ENCODE data around the gene ATP6V0E1. TPM values are rescaled to one million over a fixed set of nuclear protein-coding genes. Genes with fewer than 3 reads are reported as not detected.

ATP6V0E1 gene
- total RNA-seq, 1 donor from 2014 or later = 121 TPM

DNA sequence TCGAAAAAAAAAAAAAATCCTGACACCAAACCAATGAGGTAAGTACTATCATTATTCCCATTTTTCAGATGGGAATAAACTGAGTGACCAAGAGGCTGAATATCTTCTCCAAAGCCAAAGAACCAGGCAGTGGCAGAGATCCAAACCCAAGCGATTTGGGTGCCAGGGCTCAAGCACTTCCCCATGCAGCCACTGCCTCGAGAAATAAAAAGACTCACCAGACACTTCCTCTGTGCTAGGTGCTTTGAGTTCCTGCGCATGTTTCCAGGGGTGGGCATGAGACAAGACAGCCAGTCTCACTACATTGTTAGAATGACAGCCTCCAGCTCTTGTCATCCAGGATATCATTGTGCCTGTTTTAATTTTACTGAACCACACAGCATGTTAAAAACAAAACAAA lies 26.6 kb upstream of the ATP6V0E1 start:
- ATAC-seq = no peak

DNA sequence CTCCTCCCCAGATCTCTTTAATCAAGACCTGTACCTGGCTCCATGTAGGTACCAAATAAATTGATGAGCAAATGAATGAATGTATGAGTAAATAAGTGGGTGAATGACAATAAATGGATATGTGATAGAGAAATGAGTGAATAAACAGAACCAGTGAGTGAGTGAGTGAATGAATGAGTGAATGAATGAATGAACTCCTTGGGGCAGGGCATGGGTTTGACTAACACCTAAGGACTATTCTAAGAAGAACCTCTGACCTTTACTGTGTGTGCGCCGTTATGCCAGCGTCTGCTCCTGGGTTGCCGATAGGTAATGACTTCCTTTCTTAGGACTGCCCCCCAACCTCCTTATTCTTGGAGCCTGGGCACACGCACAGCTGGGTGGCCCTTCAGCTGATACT lies 26.1 kb upstream of the ATP6V0E1 start:
- ATAC-seq = no peak

- peak; percentile 85 for ATAC-seq
Observed at GRCh38 chr5:172958331-172959046, 25.1 kb upstream of the ATP6V0E1 start.

DNA sequence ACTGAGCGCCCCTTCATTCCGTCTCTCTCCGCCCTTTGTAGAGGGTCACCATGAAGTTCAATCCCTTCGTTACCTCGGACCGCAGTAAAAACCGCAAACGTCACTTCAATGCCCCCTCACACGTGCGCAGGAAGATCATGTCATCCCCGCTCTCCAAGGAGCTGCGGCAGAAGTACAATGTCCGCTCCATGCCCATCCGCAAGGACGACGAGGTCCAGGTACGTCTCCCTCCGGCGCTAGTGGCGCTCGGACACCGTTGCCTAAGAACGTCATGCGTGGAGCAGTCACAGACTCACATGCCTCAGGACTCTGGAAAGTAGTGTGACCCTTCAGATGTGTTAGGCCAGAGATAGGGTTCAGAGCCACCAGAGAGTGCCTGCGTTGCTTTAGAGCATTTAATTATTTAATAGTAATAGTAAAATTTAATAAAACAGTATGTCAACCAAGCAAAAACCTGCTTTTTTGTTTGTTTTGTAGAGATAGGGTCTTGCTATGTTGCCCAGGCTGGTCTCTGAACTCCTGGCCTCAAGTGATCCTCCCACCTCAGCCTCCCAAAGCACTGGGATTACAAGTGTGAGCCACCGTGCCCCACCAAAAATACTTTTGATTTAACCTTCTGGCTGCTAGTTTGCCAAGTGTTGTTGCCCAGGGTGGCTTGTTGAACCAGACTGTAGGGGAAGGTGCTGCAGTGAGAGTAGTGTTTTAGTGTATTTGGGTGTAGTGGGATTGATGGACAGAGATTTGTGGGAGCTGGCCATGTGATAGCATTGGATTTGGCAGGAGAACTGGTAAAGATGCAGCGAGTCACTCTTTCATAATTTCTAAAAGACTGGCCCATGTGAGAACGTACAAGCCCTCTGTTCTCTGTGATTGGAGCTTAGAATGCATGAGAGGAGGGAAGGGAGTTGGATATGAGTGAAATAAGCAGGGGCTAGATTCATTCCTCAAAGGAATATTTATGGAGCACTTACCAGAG lies 23.5 kb upstream of the ATP6V0E1 start:
- ATAC-seq = peak; percentile 2

DNA sequence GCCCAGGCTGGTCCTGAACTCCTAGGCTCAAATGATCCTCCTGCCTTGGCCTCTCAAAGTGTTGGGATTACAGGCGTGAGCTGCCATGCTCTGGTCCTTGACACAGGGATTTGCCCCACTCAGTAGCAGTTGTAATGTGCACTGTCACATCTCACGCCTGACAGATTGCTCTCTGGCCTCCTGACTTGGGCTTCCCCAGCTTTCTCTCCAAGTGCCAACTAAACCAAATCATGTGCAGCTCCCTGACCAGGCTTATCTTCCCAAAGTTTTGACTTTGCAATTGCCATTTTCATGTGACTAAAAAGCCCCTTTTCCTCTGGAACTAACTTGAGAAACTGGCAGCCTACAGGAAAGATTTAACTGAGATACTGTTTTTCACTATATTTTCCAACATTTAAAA lies 13.7 kb upstream of the ATP6V0E1 start:
- ATAC-seq = no peak

DNA sequence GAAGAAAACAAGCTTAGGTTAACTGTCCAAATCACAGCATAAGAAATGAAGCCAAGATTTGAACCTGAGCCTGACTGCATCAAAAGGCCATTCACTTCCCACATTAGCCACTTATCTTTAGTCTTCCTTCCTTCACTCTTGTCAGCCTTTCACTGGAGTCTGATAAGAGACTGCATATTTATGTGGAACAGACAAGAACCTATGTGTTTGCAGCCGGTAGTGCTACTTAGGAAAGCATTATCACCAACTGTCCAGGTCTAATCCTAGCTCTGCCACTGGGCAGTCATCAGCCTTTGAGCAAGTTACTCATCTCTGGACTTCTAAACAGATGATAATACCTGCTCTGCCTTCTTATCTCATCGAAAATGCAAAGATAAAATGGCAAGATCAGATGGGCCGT lies 12.1 kb upstream of the ATP6V0E1 start:
- no peak for ATAC-seq

- no peak for ATAC-seq
Observed at GRCh38 chr5:172972552-172972951, 11.0 kb upstream of the ATP6V0E1 start.

DNA sequence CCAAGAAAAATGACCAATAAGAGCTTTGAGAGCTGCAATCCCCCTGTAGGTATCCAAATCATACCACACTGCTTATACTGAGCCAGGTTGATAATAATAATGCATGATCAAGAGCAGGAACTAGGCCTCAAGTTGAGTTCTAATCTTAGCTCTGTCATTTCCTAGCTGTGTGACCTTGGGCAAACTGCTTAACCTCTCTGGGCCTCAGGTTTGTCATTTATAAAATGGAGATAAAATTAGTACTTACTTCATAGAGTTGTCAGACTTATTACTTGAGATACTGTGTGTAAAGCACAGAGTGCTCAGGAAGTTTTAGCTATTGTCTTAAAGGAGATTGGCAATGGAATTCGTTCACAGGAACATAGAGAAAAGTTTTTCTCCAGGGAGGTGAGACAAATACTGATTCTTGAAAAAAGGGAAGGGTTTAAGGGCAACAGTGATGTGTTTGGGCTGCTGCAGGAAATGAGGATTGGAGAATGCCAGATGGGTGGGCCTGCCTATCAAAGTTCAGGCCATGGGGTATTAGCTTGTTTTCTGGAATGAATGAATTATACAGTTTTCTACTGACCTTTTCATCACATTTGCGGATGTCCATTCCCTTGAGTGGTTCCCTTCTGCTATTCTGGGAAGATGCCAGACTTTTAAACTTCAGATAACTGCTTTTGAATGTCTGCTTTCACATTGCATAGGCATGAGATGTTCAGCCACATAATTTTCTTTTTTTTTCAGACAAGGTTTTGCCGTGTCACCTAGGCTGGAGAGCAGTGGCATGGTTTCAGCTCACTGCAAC lies 10.2 kb upstream of the ATP6V0E1 start:
- no peak for ATAC-seq

DNA sequence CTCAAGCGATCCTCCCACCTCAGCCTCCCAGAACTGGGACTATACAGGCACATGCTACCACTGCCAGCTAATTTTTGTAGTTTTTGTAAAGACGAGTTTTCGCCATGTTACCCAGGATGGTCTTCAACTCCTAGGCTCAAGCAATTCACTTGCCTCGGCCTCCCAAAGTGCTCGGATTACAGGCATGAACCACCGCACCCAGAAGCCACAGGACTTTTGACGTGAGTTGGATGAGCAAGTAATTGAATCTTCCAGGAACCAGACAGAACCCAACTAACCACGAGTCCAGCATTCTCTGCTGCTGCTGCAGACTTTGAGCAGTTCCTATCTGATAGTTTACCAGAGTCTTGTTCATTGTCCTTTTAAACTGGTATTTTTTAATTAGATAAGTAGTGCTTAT lies 9.6 kb upstream of the ATP6V0E1 start:
- no peak for ATAC-seq

GRCh38 chr5:172975289-172975688 lies 8.3 kb upstream of the ATP6V0E1 start:
- no peak for ATAC-seq

DNA sequence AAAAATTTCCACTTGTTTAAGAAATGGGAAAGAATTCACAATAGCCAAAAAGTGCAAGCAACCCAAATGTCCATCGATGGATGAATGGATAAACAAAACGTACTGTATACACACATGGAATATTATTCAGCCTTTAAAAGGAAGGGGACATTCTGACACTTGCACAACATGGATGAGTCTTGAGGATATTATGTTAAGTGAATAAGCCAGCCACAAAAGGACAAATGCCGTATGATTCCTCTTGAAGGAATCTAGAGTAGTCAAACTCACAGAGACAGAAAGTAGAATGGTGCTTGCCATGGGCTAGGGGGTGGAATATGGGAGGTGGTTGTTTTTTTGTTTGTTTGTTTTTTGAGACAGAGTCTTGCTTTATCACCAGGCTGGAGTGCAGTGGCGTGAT lies 3.8 kb upstream of the ATP6V0E1 start:
- no peak for ATAC-seq

DNA sequence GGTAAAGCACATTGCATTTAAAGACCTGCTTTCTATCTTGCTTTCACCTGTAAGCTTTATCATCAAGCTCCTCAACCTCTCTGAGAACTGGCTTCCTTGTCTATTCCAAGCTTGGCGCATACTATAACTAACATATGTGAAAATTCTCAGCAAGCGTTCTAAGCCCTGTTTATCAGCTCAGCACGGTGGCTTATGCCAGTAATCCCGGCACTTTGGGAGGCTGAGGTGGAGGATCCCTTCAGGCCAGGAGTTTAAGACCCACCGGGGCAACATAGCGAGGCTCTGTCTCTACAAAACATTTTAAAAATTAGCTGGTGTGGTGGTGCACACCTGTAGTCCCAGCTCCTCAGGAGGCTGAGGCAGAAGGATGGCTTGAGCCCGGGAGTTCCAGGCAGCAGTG lies 1.6 kb upstream of the ATP6V0E1 start:
- ATAC-seq = no peak

DNA sequence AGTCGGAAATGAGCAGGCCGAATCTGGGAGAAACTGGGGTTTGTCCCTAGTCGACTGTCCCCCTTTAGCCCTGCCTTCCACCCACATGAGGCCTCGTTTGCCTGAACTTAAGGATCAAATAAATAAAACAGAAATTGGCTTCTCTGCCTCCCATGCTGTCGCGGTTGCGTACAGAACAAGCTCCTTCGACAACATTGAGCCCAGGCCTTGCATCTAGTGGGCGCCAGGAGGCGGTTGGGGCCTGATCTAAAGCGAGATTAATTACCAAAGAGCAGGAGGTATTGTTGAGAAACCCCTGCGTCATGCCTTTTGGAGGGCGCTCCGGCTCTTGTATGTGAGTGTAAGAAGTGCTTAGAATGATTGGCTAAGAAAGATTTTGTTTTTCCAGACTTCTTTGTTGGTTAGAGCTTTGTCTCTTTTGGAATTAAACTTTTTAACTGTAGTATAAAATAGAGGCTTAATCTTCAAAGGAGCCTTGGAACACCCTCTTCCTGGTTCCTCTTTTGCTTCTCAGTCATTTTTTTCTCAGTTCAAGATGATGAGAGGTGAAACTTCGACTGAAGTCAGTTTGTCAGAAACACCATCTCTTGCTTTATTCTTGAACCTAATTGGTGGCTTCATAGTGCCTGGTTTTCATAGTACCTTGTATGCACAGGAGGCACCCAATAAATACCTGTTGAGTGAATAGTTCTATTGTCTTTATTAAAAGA lies 828 bp downstream of the ATP6V0E1 start:
- peak; percentile 72 for ATAC-seq

DNA sequence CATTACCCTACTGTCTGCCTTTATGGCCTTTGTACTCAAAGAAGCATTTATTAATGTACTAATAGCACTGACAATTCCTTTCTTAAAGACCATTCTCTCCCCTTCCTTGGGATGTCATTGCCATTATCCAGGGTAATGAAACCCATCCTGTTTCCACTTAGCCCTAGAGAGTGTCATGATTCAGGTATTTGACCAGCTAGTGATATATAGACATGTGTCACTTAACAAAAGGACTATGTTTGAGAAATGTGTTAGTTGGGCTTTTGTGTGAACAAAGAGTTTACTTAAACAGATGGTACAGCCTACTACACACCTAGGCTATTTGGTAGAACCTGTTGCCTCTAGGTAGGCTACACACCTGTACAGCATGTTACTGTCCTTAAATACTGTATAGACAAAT lies 2.0 kb downstream of the ATP6V0E1 start:
- ATAC-seq = peak; percentile 23

- no peak for ATAC-seq
Observed at GRCh38 chr5:172988276-172988675, 4.7 kb downstream of the ATP6V0E1 start.

- ATAC-seq = no peak
Observed at GRCh38 chr5:172990776-172991175, 7.2 kb downstream of the ATP6V0E1 start.

DNA sequence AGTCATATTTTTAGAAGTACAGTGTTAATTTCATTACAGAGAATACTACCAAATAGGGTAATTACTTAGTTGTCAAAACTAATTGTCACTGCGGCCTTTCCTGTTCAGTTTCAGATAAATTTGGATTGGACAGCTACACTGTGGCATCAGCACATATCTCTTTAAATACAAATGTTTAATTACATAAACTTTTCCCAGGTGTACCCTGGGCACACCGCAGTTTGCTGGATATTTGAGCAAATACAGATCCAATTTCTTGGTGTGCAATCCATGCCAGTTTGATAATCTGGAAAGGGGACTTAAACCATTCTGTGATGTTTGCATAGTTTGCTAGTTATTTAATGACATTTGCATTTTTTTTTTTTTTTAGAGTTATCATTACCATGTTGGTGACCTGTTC lies 10.8 kb downstream of the ATP6V0E1 start:
- ATAC-seq = no peak

DNA sequence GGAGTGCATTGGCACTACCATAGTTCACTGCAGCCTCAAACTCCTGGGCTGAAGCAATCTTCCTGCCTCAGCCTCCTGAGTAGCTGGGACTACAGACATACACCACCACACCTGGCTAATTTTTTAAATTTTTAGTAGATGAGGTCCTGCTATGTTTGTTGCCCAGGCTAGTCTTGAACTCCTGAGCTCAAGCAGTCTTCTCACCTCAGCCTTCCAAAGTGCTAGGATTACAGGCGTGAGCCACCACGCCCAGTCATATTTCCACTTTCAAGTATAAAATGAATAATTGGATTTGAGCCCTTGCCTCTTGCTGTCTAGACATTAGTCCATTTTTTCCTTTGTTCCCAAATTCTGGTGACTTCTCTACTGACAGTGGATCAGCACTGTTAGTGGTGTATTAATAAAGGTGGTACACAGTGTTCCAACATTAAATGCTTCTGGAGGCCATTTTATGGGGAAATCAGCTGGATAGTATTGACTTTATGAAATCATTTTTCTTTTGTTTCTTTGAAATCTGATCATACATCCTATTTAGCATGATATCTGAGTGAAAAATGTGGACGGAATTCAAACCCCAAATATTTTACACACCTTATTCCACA lies 15.9 kb downstream of the ATP6V0E1 start:
- ATAC-seq = no peak

DNA sequence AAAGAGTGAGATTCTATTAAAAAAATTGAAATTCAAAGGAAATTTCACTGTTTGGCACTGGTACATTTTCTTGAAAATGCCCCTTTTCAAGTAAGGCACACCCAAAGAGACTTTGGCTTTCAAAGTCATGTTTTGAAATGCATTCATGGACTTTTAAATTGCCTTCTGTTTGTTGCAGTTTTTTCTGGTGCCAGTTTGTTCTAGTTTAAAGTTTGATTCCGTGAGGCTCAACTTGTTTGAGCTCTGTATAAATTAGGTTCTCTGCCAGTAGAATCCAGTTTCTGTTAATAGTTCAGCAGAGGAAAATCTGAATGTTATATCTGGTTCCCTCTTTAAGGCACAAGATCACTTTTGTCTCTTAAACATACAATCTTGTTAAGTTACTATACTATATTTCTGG lies 16.4 kb downstream of the ATP6V0E1 start:
- ATAC-seq = no peak

DNA sequence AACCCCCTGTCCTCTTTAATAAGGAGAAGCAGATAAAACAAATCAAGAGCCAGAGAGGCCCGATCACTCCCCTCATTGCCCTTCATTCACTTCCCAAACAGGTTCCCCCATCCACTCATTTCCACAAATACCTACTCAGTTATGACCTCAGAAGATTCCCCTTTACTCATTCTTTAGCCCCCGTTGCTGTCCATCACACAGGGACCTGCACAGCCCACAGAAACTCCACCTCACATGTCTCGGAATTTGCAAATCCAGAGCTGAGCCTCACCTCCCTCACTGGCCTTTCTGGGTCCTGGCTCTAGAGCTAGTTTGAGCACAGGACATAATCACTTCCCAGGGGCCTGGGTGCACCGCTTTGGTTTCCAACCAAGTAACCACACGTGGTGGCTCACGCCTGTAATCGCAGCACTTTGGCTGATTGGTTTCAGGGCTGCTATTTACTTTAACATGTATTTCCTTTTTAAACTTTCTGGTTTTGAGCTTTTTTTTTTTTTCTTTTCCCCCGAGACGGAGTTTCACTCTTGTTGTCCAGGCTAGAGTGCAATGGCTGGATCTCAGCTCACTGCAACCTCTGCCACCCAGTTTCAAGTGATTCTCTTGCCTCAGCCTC lies 17.8 kb downstream of the ATP6V0E1 start:
- no peak for ATAC-seq

GRCh38 chr5:173003360-173003759 lies 19.8 kb downstream of the ATP6V0E1 start:
- no peak for ATAC-seq

- ATAC-seq = no peak
Observed at GRCh38 chr5:173004013-173004412, 20.4 kb downstream of the ATP6V0E1 start.
